IMR-90 (cell line): ENCODE data around the gene ZNF267. TPM values are rescaled to one million over a fixed set of nuclear protein-coding genes. Genes with fewer than 3 reads are reported as not detected.

Experiments
- ATAC-seq: fragments of 200-7000 bp; cut with Tn5 transposase; 2 replicates; pipeline ENCODE4 v1.9.1; 2020; ENCODE audit warnings: low read depth, mild to moderate bottlenecking, moderate library complexity
- BruUV-seq: library from RNA; stranded (reverse); fragments of 400-500 nt; replicated peaks from 2 replicates; lab custom pipeline; 2021; lab: Mats Ljungman, UMichigan
- CTCF ChIA-PET: fragments of 300-600 bp; formaldehyde crosslinking; extraction: SDS; loops from one replicate; lab custom pipeline; 2021; ENCODE audit warnings: antibody characterized with exemption; lab: Yijun Ruan, JAX
- POLR2A ChIA-PET: fragments of 300-600 bp; sonication (Branson Sonifier 250); formaldehyde crosslinking; loops from one replicate; lab custom pipeline; 2022; ENCODE audit warnings: antibody characterized with exemption; ENCODE audit not compliant: unreplicated experiment; lab: Charles Lee
- DNase-seq: peaks from one replicate; pipeline ENCODE4 v3.0.0; 2013
- H2AFZ ChIP-seq: replicated peaks from 2 replicates; pipeline ENCODE3; 2013; ENCODE audit warnings: low read length, mild to moderate bottlenecking; ENCODE audit not compliant: poor library complexity
- H2AK5ac ChIP-seq: 2 replicates; pipeline ENCODE4 v1.6.1; 2013; ENCODE audit warnings: low read depth, low read length, inconsistent platforms
- H2AK9ac ChIP-seq: replicated peaks from 2 replicates; pipeline ENCODE3; 2013; ENCODE audit warnings: mild to moderate bottlenecking, low read depth, low read length, moderate library complexity; ENCODE audit not compliant: poor library complexity
- H2BK120ac ChIP-seq: 2 replicates; pipeline ENCODE4 v1.6.1; 2013; ENCODE audit warnings: low read depth, low read length, inconsistent platforms
- H2BK15ac ChIP-seq: 3 replicates; pipeline ENCODE4 v1.6.1; 2013; ENCODE audit warnings: low read depth, low read length, inconsistent platforms
- H2BK20ac ChIP-seq: 2 replicates; pipeline ENCODE4 v1.6.1; 2013; ENCODE audit warnings: low read depth, mild to moderate bottlenecking, inconsistent platforms, low read length, moderate library complexity
- H2BK5ac ChIP-seq: 2 replicates; pipeline ENCODE4 v1.6.1; 2013; ENCODE audit warnings: mild to moderate bottlenecking, low read depth, low read length, inconsistent platforms; ENCODE audit not compliant: poor library complexity, severe bottlenecking
- H3K14ac ChIP-seq: replicated peaks from 2 replicates; pipeline ENCODE4 v1.6.1; 2013; ENCODE audit warnings: low read depth, low read length, inconsistent platforms
- H3K18ac ChIP-seq: 2 replicates; pipeline ENCODE4 v1.6.1; 2013; ENCODE audit warnings: low read depth, low read length, control low read depth
- H3K23ac ChIP-seq: 2 replicates; pipeline ENCODE4 v1.6.1; 2013; ENCODE audit warnings: low read depth, low read length, inconsistent platforms
- H3K27ac ChIP-seq: 2 replicates; pipeline ENCODE4 v1.5.1; 2013; ENCODE audit warnings: mild to moderate bottlenecking, control low read depth, low read length; ENCODE audit not compliant: insufficient read depth
- H3K27me3 ChIP-seq: 2 replicates; pipeline ENCODE4 v1.6.1; 2013; ENCODE audit warnings: low read length; ENCODE audit not compliant: control insufficient read depth, insufficient read depth
- H3K36me3 ChIP-seq: 2 replicates; pipeline ENCODE4 v1.6.1; 2013; ENCODE audit warnings: low read length, mixed read lengths; ENCODE audit not compliant: control insufficient read depth, insufficient read depth
- H3K4ac ChIP-seq: 2 replicates; pipeline ENCODE4 v1.6.1; 2013; ENCODE audit warnings: low read depth, low read length, inconsistent platforms
- H3K4me1 ChIP-seq: 2 replicates; pipeline ENCODE4 v1.6.1; 2013; ENCODE audit warnings: low read length, mixed read lengths; ENCODE audit not compliant: control insufficient read depth, insufficient read depth
- H3K4me2 ChIP-seq: 2 replicates; pipeline ENCODE4 v1.6.1; 2013; ENCODE audit warnings: low read depth, mild to moderate bottlenecking, control low read depth, low read length, moderate library complexity
- H3K4me3 ChIP-seq: 2 replicates; pipeline ENCODE4 v1.5.1; 2013; ENCODE audit warnings: low read depth, mild to moderate bottlenecking, control low read depth, low read length, moderate library complexity; ENCODE audit not compliant: insufficient read depth
- H3K56ac ChIP-seq: 2 replicates; pipeline ENCODE4 v1.6.1; 2013; ENCODE audit warnings: low read length, inconsistent platforms; ENCODE audit not compliant: insufficient read depth; ENCODE audit errors: extremely low read depth
- H3K79me1 ChIP-seq, 2 experiments: 2 replicates each; pipeline ENCODE4 v1.6.1; 2013; ENCODE audit warnings: low read length in 2 of 2, inconsistent platforms in 1 of 2, low read depth in 1 of 2
- H3K9ac ChIP-seq: 2 replicates; pipeline ENCODE4 v1.6.1; 2013; ENCODE audit warnings: low read depth, low read length, control low read depth
- H3K9me1 ChIP-seq: 2 replicates; pipeline ENCODE4 v1.6.1; 2013; ENCODE audit warnings: low read length, inconsistent platforms; ENCODE audit not compliant: insufficient read depth
- H3K9me3 ChIP-seq: 2 replicates; pipeline ENCODE4 v1.6.1; 2013; ENCODE audit warnings: low read length; ENCODE audit not compliant: control insufficient read depth, insufficient read depth
- H4K20me1 ChIP-seq: 2 replicates; pipeline ENCODE4 v1.6.1; 2013; ENCODE audit warnings: low read length, inconsistent platforms; ENCODE audit not compliant: insufficient read depth
- H4K5ac ChIP-seq: 2 replicates; pipeline ENCODE4 v1.6.1; 2013; ENCODE audit warnings: mild to moderate bottlenecking, low read depth, low read length, control low read depth
- H4K8ac ChIP-seq, 2 experiments: 2 replicates each; pipeline ENCODE4 v1.6.1; 2013; ENCODE audit warnings: low read depth in 2 of 2, low read length in 2 of 2, control low read depth in 1 of 2, inconsistent platforms in 1 of 2
- H4K91ac ChIP-seq: 2 replicates; pipeline ENCODE4 v1.6.1; 2013; ENCODE audit warnings: low read depth, low read length, inconsistent platforms; ENCODE audit not compliant: insufficient read depth
- BHLHE40 ChIP-seq: fragments of 150-350 bp; IDR thresholded peaks from 2 replicates; pipeline ENCODE4 v1.6.1; 2016; ENCODE audit warnings: mild to moderate bottlenecking, low read depth, low read length
- CEBPB ChIP-seq: IDR thresholded peaks from 2 replicates; pipeline ENCODE4 v1.6.1; 2012; ENCODE audit warnings: low read depth, low read length, improper control_type of control experiment
- CHD1 ChIP-seq: IDR thresholded peaks from 2 replicates; pipeline ENCODE4 v1.6.1; 2012; ENCODE audit warnings: low read depth, low read length, improper control_type of control experiment
- FOS ChIP-seq: fragments of 150-350 bp; IDR thresholded peaks from 2 replicates; pipeline ENCODE4 v1.6.1; 2016; ENCODE audit warnings: low read depth, low read length
- MAFK ChIP-seq: IDR thresholded peaks from 2 replicates; pipeline ENCODE4 v1.6.1; 2012; ENCODE audit warnings: low read depth, low read length, improper control_type of control experiment
- MAZ ChIP-seq: IDR thresholded peaks from 2 replicates; pipeline ENCODE4 v1.6.1; 2012; ENCODE audit warnings: low read depth, mild to moderate bottlenecking, low read length, improper control_type of control experiment, moderate library complexity, borderline replicate concordance
- MXI1 ChIP-seq: IDR thresholded peaks from 2 replicates; pipeline ENCODE4 v1.6.1; 2012; ENCODE audit warnings: low read depth, mild to moderate bottlenecking, low read length, moderate library complexity, borderline replicate concordance
- NFE2L2 ChIP-seq: fragments of 150-350 bp; IDR thresholded peaks from 2 replicates; pipeline ENCODE4 v1.6.1; 2016; ENCODE audit warnings: low read depth, mild to moderate bottlenecking, low read length
- POLR2A ChIP-seq: IDR thresholded peaks from 2 replicates; pipeline ENCODE4 v1.6.1; 2012; ENCODE audit warnings: mild to moderate bottlenecking, low read depth, low read length
- RAD21 ChIP-seq: IDR thresholded peaks from 2 replicates; pipeline ENCODE4 v1.6.1; 2012; ENCODE audit warnings: low read length, improper control_type of control experiment
- RCOR1 ChIP-seq: IDR thresholded peaks from 2 replicates; pipeline ENCODE4 v1.6.1; 2012; ENCODE audit warnings: mild to moderate bottlenecking, low read length, improper control_type of control experiment; ENCODE audit not compliant: insufficient replicate concordance
- RFX5 ChIP-seq: IDR thresholded peaks from 2 replicates; pipeline ENCODE4 v1.8.0; 2012; ENCODE audit warnings: low read depth, mild to moderate bottlenecking, low read length, moderate library complexity
- SMC3 ChIP-seq: fragments of 150-350 bp; IDR thresholded peaks from 2 replicates; pipeline ENCODE4 v1.6.1; 2016; ENCODE audit warnings: low read depth, mild to moderate bottlenecking, antibody characterized with exemption, low read length, moderate library complexity
- WGBS, 2 experiments: methylation state at CpG; one replicate each; pipeline versions ENCODE4 v1.1.5 to v1.1.7; 2013; ENCODE audit warnings: missing lambda C conversion rate in 2 of 2; ENCODE audit not compliant: insufficient read length in 1 of 2; ENCODE audit errors: extremely low coverage in 2 of 2; 5-methylcytosine and 5-hydroxymethylcytosine counted together
- dilution Hi-C: fragments of 300-500 bp; cut with HindIII; formaldehyde crosslinking; loops from one replicate; pipeline ENCODE4 v1.14.3; 2018; ENCODE audit warnings: low sequenced_read_pairs; ENCODE audit not compliant: unreplicated experiment
- in situ Hi-C: fragments of 300-500 bp; cut with MboI; formaldehyde crosslinking; loops from 3 replicates; pipeline ENCODE4 v1.14.3; 2019; ENCODE audit warnings: low sequenced_read_pairs, inconsistent platforms, mixed read lengths
- intact Hi-C: fragments of 100-400 bp; cut with micrococcal nuclease; formaldehyde crosslinking; loops from 2 replicates; pipeline ENCODE4 v1.10.0; 2022
- polyA plus RNA-seq, 3 experiments: library from polyadenylated mRNA; depleted of rRNA; stranded (reverse); fragments of >200 nt; gene quantifications; 2 replicates each; pipeline ENCODE4 v1.2.3, GENCODE V29; 2012; ENCODE audit warnings: low replicate concordance in 1 of 3
- total RNA-seq: library from RNA; depleted of rRNA; stranded (reverse); fragments of >200 nt; gene quantifications from 2 replicates; pipeline ENCODE4 v1.2.3, GENCODE V29; 2012
- TF ChIP-seq, protein P1 (sequence below): fragments of 150-350 bp; IDR thresholded peaks from 2 replicates; pipeline ENCODE4 v1.6.1; 2017; ENCODE audit warnings: mild to moderate bottlenecking, antibody characterized with exemption, low read length, low read depth
- TF ChIP-seq, protein P2 (sequence below): conservative IDR thresholded peaks from 2 replicates; pipeline ENCODE4 v1.5.1; 2012; ENCODE audit warnings: mild to moderate bottlenecking, low read depth, low read length, improper control_type of control experiment
- TF ChIP-seq, protein P3 (sequence below): fragments of 150-350 bp; IDR thresholded peaks from 2 replicates; pipeline ENCODE4 v1.6.1; 2016; ENCODE audit warnings: low read depth, mild to moderate bottlenecking, low read length, moderate library complexity, borderline replicate concordance

The ZNF267 gene
- total and polyA plus RNA-seq, 2 of the 4 experiments (the other 2 are of a cell fraction), result 2.5 to 15.6 TPM

DNA sequence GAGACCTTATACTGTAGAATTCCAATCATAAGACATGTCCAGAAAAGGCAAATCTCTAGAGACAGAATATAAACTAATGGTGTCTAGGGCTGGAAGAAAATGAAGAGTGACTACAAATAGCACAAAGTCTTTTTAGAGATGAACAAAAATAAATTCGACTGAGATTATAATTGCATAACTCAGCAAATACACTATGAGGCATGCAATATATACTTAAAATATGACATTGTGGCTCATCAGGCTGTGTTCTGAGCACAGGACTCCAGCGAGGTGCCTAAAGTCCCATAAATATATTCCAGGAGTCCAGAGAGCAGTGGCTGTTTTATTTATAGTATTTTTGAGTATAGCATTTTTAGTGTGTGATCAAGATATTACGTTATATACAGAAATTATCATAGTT, 13.1 kb upstream of the ZNF267 start:
- DNase-seq (no peak), ATAC-seq (no peak)
- Histone ChIP-seq H3K4me1 (no peaks in the 10 kb centered on the region), H2BK20ac (no peak overlapping the region), H2AK5ac (no peak overlapping the region), H3K4me2 (no peak overlapping the region), H3K4ac (no peak overlapping the region), H3K79me1 (no peaks in the 10 kb centered on the region), H3K9me1 (no peaks in the 10 kb centered on the region), H2BK15ac (no peak overlapping the region), H3K9ac (no peak overlapping the region), H2BK120ac (no peak overlapping the region), H3K9me3 (no peaks in the 10 kb centered on the region), H3K36me3 (no peaks in the 10 kb centered on the region), H2AK9ac (no peak overlapping the region), H4K91ac (no peak overlapping the region), H3K4me3 (no peak overlapping the region), H3K14ac (no peak overlapping the region), H3K27ac (no peak overlapping the region), H3K18ac (no peak overlapping the region), H3K56ac (no peak overlapping the region), H4K8ac (no peak overlapping the region), H3K23ac (no peak overlapping the region), H2AFZ (no peak overlapping the region), H3K27me3 (peaks cover 23% of the 10 kb centered on the region), H4K20me1 (no peaks in the 10 kb centered on the region), H2BK5ac (no peak overlapping the region), H4K5ac (no peak overlapping the region)
- WGBS, 2 experiments, result no CpG with 5 or more reads among the region's 3 CpGs
- in situ Hi-C loops, result loop anchor here (10.0 to 25.0 kb wide), 3 partner anchors 156 to 876 kb away; partner anchors contain the start of genes ARMC5, HSD3B7 and TGFB1I1
- no TSS peak for BruUV-seq
- dilution Hi-C loops, result no loop called here
- TF ChIP-seq, protein P1, sequence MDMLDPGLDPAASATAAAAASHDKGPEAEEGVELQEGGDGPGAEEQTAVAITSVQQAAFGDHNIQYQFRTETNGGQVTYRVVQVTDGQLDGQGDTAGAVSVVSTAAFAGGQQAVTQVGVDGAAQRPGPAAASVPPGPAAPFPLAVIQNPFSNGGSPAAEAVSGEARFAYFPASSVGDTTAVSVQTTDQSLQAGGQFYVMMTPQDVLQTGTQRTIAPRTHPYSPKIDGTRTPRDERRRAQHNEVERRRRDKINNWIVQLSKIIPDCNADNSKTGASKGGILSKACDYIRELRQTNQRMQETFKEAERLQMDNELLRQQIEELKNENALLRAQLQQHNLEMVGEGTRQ, result no peak
- TF ChIP-seq NFE2L2, result no peak
- TF ChIP-seq SMC3, result no peak
- TF ChIP-seq MAFK, result no peak
- no peak for TF ChIP-seq RFX5
- TF ChIP-seq POLR2A, result no peak
- no peak for TF ChIP-seq RAD21
- TF ChIP-seq FOS, result no peak
- TF ChIP-seq, protein P2, sequence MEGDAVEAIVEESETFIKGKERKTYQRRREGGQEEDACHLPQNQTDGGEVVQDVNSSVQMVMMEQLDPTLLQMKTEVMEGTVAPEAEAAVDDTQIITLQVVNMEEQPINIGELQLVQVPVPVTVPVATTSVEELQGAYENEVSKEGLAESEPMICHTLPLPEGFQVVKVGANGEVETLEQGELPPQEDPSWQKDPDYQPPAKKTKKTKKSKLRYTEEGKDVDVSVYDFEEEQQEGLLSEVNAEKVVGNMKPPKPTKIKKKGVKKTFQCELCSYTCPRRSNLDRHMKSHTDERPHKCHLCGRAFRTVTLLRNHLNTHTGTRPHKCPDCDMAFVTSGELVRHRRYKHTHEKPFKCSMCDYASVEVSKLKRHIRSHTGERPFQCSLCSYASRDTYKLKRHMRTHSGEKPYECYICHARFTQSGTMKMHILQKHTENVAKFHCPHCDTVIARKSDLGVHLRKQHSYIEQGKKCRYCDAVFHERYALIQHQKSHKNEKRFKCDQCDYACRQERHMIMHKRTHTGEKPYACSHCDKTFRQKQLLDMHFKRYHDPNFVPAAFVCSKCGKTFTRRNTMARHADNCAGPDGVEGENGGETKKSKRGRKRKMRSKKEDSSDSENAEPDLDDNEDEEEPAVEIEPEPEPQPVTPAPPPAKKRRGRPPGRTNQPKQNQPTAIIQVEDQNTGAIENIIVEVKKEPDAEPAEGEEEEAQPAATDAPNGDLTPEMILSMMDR, result no peak
- TF ChIP-seq, protein P3, sequence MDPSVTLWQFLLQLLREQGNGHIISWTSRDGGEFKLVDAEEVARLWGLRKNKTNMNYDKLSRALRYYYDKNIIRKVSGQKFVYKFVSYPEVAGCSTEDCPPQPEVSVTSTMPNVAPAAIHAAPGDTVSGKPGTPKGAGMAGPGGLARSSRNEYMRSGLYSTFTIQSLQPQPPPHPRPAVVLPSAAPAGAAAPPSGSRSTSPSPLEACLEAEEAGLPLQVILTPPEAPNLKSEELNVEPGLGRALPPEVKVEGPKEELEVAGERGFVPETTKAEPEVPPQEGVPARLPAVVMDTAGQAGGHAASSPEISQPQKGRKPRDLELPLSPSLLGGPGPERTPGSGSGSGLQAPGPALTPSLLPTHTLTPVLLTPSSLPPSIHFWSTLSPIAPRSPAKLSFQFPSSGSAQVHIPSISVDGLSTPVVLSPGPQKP, result no peak
- TF ChIP-seq MXI1, result no peak
- no peak for TF ChIP-seq CEBPB
- TF ChIP-seq BHLHE40, result no peak
- no peak for TF ChIP-seq MAZ
- TF ChIP-seq CHD1, result no peak
- no peak for TF ChIP-seq RCOR1
- intact Hi-C loops, result loop anchor here (10.0 kb wide), 2 partner anchors 124 to 906 kb away; partner anchors contain the start of gene SETD1A
- ChIA-PET POLR2A (no interaction called here), CTCF (no interaction called here)
